Measurements from ENCODE around the gene SLCO1A2.
"Not testable (repeated sequence)": the region's sequence is repeated elsewhere in the genome, so short reads cannot be mapped to it uniquely, and the experiment has no call there.

SLCO1A2 gene

GRCh38 chr12:21334771-21335325 is at the start of gene SLCO1A2:
Gene SLCO1A2 (minus strand): TSS chr12:21334917. CDS start chr12:21334647, 270 bp downstream.
- Mint-ChIP-seq H3K9me3 (peaks cover 19% of the 10 kb centered on the region), H3K27me3 (ENCODE audit: low read depth) (no peaks in the 10 kb centered on the region), H3K36me3 (ENCODE audit: low read depth) (no peaks in the 10 kb centered on the region), H3K4me3 (no peak within 1 kb of the TSS), H3K27ac (no peak within 1 kb of the TSS), H3K4me1 (ENCODE audit: low read depth) (no peaks in the 10 kb centered on the region)

GRCh38 chr12:21384261-21384660 is 49.5 kb upstream of the SLCO1A2 start:
- no peak overlapping the region for H3K4me3 Mint-ChIP-seq
- H3K4me1 Mint-ChIP-seq (ENCODE audit: low read depth): no peaks in the 10 kb centered on the region
- H3K27me3 Mint-ChIP-seq (ENCODE audit: low read depth): peaks cover 6% of the 10 kb centered on the region
- no peak overlapping the region for H3K27ac Mint-ChIP-seq
- no peaks in the 10 kb centered on the region for H3K9me3 Mint-ChIP-seq
- no peaks in the 10 kb centered on the region for H3K36me3 Mint-ChIP-seq (ENCODE audit: low read depth)

GRCh38 chr12:21381320-21381719 is 46.6 kb upstream of the SLCO1A2 start:
- not testable (repeated sequence) for H3K4me1 Mint-ChIP-seq (ENCODE audit: low read depth); H3K4me3 Mint-ChIP-seq; H3K27me3 Mint-ChIP-seq (ENCODE audit: low read depth); H3K9me3 Mint-ChIP-seq; H3K27ac Mint-ChIP-seq; H3K36me3 Mint-ChIP-seq (ENCODE audit: low read depth)

GRCh38 chr12:21379218-21379617 is 44.5 kb upstream of the SLCO1A2 start:
- Mint-ChIP-seq H3K27ac (no peak overlapping the region), H3K9me3 (no peaks in the 10 kb centered on the region), H3K4me1 (ENCODE audit: low read depth) (no peaks in the 10 kb centered on the region), H3K36me3 (ENCODE audit: low read depth) (no peaks in the 10 kb centered on the region), H3K27me3 (ENCODE audit: low read depth) (peaks cover 13% of the 10 kb centered on the region), H3K4me3 (no peak overlapping the region)

- Mint-ChIP-seq H3K27me3 (ENCODE audit: low read depth) (peaks cover 11% of the 10 kb centered on the region), H3K36me3 (ENCODE audit: low read depth) (no peaks in the 10 kb centered on the region), H3K4me3 (no peak within 1 kb of the TSS), H3K27ac (no peak within 1 kb of the TSS), H3K9me3 (no peaks in the 10 kb centered on the region), H3K4me1 (ENCODE audit: low read depth) (peaks cover 4% of the 10 kb centered on the region)
These were observed 37.9 kb upstream of the SLCO1A2 start, which contains the start of gene IAPP for GRCh38 chr12:21372602-21373001. Gene IAPP (plus strand): TSS chr12:21372902. CDS start chr12:21373352, 450 bp downstream.

GRCh38 chr12:21370845-21371449 is 36.2 kb upstream of the SLCO1A2 start:
- Mint-ChIP-seq H3K4me1 (ENCODE audit: low read depth) (peaks cover 4% of the 10 kb centered on the region), H3K27me3 (ENCODE audit: low read depth) (peaks cover 8% of the 10 kb centered on the region), H3K4me3 (no peak overlapping the region), H3K9me3 (no peaks in the 10 kb centered on the region), H3K36me3 (ENCODE audit: low read depth) (no peaks in the 10 kb centered on the region), H3K27ac (no peak overlapping the region)

- Mint-ChIP-seq H3K9me3 (no peaks in the 10 kb centered on the region), H3K36me3 (ENCODE audit: low read depth) (no peaks in the 10 kb centered on the region), H3K4me3 (no peak overlapping the region), H3K27me3 (ENCODE audit: low read depth) (peaks cover 3% of the 10 kb centered on the region), H3K27ac (no peak overlapping the region), H3K4me1 (ENCODE audit: low read depth) (peaks cover 4% of the 10 kb centered on the region)
These were observed 34.6 kb upstream of the SLCO1A2 start for GRCh38 chr12:21369141-21369980.

GRCh38 chr12:21360632-21361031 is 25.9 kb upstream of the SLCO1A2 start:
- not testable (repeated sequence) for H3K27ac Mint-ChIP-seq; H3K36me3 Mint-ChIP-seq (ENCODE audit: low read depth); H3K4me1 Mint-ChIP-seq (ENCODE audit: low read depth)

GRCh38 chr12:21354641-21355040 is 19.9 kb upstream of the SLCO1A2 start:
- H3K4me3 Mint-ChIP-seq: no peak overlapping the region
- H3K4me1 Mint-ChIP-seq (ENCODE audit: low read depth): no peaks in the 10 kb centered on the region
- no peaks in the 10 kb centered on the region for H3K9me3 Mint-ChIP-seq
- H3K36me3 Mint-ChIP-seq (ENCODE audit: low read depth): no peaks in the 10 kb centered on the region
- no peak overlapping the region for H3K27ac Mint-ChIP-seq
- H3K27me3 Mint-ChIP-seq (ENCODE audit: low read depth): no peaks in the 10 kb centered on the region

More at GRCh38 chr12:21360632-21361031, 25.9 kb upstream of the SLCO1A2 start:
- peaks cover 12% of the 10 kb centered on the region for H3K9me3 Mint-ChIP-seq
- H3K4me3 Mint-ChIP-seq; H3K27me3 Mint-ChIP-seq (ENCODE audit: low read depth): not testable (repeated sequence)

GRCh38 chr12:21353948-21354347 is 19.2 kb upstream of the SLCO1A2 start:
- no peaks in the 10 kb centered on the region for H3K9me3 Mint-ChIP-seq
- H3K4me1 Mint-ChIP-seq (ENCODE audit: low read depth): no peaks in the 10 kb centered on the region
- H3K27me3 Mint-ChIP-seq (ENCODE audit: low read depth): peaks cover 2% of the 10 kb centered on the region
- no peaks in the 10 kb centered on the region for H3K36me3 Mint-ChIP-seq (ENCODE audit: low read depth)
- no peak overlapping the region for H3K27ac Mint-ChIP-seq
- H3K4me3 Mint-ChIP-seq: no peak overlapping the region

GRCh38 chr12:21353487-21353886 is 18.8 kb upstream of the SLCO1A2 start:
- no peaks in the 10 kb centered on the region for H3K9me3 Mint-ChIP-seq
- no peaks in the 10 kb centered on the region for H3K36me3 Mint-ChIP-seq (ENCODE audit: low read depth)
- H3K4me3 Mint-ChIP-seq: no peak overlapping the region
- H3K27me3 Mint-ChIP-seq (ENCODE audit: low read depth): peaks cover 5% of the 10 kb centered on the region
- no peak overlapping the region for H3K27ac Mint-ChIP-seq
- no peaks in the 10 kb centered on the region for H3K4me1 Mint-ChIP-seq (ENCODE audit: low read depth)

GRCh38 chr12:21350975-21351374 is 16.3 kb upstream of the SLCO1A2 start:
- peaks cover 5% of the 10 kb centered on the region for H3K27me3 Mint-ChIP-seq (ENCODE audit: low read depth)
- no peaks in the 10 kb centered on the region for H3K4me1 Mint-ChIP-seq (ENCODE audit: low read depth)
- H3K36me3 Mint-ChIP-seq (ENCODE audit: low read depth): no peaks in the 10 kb centered on the region
- no peak overlapping the region for H3K27ac Mint-ChIP-seq
- no peaks in the 10 kb centered on the region for H3K9me3 Mint-ChIP-seq
- H3K4me3 Mint-ChIP-seq: no peak overlapping the region

- Mint-ChIP-seq H3K4me3 (no peak overlapping the region), H3K27ac (no peak overlapping the region), H3K4me1 (ENCODE audit: low read depth) (no peaks in the 10 kb centered on the region), H3K27me3 (ENCODE audit: low read depth) (peaks cover 5% of the 10 kb centered on the region), H3K9me3 (no peaks in the 10 kb centered on the region), H3K36me3 (ENCODE audit: low read depth) (no peaks in the 10 kb centered on the region)
These were observed 12.0 kb upstream of the SLCO1A2 start for GRCh38 chr12:21346542-21347205.

GRCh38 chr12:21343636-21344035 is 8.9 kb upstream of the SLCO1A2 start:
- Mint-ChIP-seq H3K4me1 (ENCODE audit: low read depth) (no peaks in the 10 kb centered on the region), H3K27ac (no peak overlapping the region), H3K9me3 (no peaks in the 10 kb centered on the region), H3K36me3 (ENCODE audit: low read depth) (no peaks in the 10 kb centered on the region), H3K27me3 (ENCODE audit: low read depth) (no peaks in the 10 kb centered on the region), H3K4me3 (no peak overlapping the region)

Measured in T-helper 1 cell treated with Interleukin-12 subunit alpha and Interleukin-12 subunit beta and Interleukin-4 antibody, amounts not matched to agents 30 μg/mL and 1 μg/mL, for 36 hours (primary cell).